UCSD-AML1 (cell line): Measurements from ENCODE around the gene PDE4B.

Source experiments
- DNase-seq: peaks from one replicate; lab custom pipeline; 2025; ENCODE audit not compliant: unreplicated experiment; lab: John Stamatoyannopoulos, UW

The PDE4B gene

GRCh38 chr1:65880611-65881010 is 87.9 kb downstream of the PDE4B start:
- no peak for DNase-seq

- DNase-seq: no peak
Observed at GRCh38 chr1:65881067-65881594, 88.4 kb downstream of the PDE4B start.

- no peak for DNase-seq
Observed at GRCh38 chr1:65882076-65882475, 89.4 kb downstream of the PDE4B start.

- no peak for DNase-seq
Observed at GRCh38 chr1:65889441-65889840, 96.7 kb downstream of the PDE4B start.

GRCh38 chr1:65890201-65890843 is 97.6 kb downstream of the PDE4B start:
- DNase-seq: no peak

DNA sequence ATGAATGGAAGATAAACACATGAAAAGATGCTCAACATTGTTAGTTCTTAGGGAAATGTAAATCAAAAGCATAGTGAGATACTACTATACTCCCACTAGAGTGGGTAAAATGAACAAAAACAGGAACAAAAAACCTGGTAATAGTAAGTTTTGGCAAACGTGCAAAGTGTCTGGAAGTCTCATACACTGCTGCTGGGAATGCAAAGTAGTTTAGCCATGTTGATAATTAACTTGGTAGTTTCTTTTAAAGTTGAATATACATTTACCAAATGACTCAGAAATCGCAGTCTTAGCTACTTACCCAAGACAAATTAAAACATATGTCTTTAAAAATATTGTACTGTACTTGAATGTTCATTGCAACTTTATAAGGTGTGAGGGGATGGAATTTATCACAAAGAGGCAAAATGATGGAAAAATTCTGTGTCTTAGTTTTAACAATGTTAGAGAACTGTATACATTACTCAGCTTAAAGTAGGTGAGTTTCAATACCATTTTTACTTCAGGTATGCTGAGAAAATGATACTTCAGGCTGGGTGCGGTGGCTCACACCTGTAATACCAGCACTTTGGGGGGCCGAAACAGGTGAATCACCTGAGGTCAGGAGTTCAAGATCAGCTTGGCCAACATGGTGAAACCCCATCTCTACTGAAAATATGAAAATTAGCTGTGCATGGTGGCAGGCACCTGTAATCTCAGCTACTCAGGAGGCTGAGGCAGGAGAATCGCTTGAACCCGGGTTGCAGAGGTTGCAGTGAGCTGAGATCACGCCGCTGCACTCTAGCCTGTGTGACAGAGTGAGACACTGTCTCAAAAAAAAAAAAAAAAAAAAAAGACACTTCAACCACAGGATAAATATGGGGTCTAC is 102.3 kb downstream of the PDE4B start:
- DNase-seq: no peak

DNA sequence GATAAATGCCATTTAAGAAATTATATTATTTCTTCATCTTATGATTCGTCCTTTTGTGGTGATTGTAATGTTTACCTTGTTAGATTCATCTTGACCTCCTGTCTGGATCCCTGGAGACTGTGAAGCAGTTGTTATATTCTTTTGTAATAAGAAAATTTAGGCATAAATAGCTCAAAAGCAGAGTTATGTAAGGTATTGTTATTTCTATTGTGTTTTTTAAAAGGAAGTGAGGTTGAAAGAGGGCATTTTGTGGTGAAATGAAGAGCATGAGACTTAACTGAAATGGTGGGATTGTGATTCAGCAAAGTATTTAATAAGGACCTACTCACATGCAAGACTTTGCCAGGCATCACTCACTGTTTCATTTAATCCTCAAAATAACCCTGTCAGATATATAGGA is 104.0 kb downstream of the PDE4B start:
- DNase-seq: no peak

GRCh38 chr1:65897485-65897884 is 104.8 kb downstream of the PDE4B start:
- no peak for DNase-seq

GRCh38 chr1:65904681-65905083 is 112.0 kb downstream of the PDE4B start:
- DNase-seq: no peak

- no peak for DNase-seq
Observed at GRCh38 chr1:65910432-65910831, 117.7 kb downstream of the PDE4B start.

DNA sequence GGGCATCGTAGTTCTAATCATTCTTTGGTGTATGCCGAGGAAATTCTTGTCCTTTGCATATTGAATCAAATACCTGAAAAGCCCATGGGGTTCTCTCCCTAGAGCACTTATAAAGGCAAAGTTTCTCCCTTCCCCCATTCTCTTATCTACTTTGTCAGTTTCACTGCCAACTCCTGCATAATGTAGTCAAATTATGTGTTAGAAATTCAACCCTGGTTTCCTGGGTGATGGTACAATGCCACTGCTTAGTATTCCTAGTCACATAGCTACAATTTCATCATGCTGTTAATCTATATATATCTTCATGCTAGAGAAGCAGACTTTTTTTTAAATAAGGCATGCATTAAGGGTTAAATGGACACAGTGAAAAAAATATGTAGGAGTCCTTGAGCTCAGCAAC is 119.0 kb downstream of the PDE4B start:
- no peak for DNase-seq

DNA sequence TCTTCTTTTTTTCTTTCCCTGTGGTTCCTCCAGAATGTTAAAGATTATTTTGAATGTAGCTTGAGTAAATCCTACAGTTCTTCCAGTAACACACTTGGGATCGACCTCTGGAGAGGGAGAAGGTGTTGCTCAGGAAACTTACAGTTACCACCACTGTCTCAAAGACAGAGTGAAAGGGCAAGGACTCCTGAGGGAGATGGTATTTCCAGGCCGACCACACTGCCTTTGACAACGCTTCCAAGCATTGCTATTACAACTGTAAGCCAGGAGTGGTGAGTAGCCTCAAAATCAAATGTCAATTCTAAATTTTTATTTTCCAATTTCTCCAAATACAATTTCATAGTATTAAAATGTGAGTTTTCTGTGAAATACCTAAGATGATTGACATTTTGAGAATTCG is 125.9 kb downstream of the PDE4B start:
- no peak for DNase-seq

DNA sequence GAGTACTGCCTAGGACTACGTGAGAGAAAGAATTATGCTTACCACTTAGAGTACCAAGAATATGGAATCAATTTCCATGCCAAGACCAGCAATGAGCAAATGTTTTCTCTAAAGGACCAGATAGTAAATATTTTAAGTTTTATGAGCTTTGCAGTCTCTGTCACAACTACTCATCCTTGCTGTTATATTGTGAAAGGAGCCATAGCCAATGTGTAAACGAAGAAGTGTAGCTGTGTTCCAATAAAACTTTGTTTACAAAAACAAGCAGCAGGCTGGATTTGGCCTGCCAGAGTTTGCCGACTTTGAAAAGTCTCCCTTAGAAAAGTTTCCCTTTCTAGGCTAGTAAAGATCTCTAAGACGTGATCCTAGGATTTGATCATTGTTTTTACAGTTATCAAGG is 128.8 kb downstream of the PDE4B start:
- no peak for DNase-seq

DNA sequence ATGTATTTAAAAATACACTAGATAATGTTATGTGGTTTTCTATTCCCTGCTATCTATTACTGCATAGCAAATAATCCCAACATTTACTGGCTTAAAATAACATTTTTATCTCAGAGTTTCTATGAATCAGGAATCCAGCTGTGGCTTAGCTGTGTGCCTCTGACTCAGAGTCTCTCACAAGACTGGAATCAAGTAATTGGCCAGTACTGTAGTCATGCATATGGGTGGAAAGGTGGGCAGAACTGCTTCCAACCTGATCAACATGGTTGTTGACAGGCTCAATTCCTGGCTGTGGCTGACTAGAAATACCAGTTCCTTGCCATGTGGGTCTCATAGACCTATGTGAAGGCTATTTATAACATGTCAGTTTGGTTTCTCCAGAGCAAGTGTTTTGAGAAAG is 131.8 kb downstream of the PDE4B start:
- DNase-seq: no peak

DNA sequence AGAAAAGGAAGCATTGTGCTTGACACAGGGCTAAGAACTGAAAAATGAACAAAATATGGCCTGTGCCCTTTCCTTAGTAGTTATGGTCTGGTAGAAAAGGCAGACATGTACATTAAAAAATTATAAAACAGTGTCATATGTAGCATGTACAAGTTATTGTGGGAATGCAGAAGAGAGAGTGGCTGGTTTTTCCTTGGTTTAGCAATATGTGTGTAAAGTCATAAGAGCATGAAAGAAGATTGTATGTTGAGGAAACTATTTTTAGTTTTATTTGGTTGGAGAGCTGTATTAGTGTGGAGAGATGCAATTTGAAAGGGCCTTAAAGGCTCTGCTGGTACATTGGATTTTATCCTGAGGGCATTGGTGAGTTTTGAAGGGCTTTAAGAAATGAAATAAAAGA is 145.8 kb downstream of the PDE4B start:
- DNase-seq: no peak

GRCh38 chr1:65939191-65939590 is 146.5 kb downstream of the PDE4B start:
- DNase-seq: no peak

GRCh38 chr1:65939636-65940035 is 146.9 kb downstream of the PDE4B start:
- no peak for DNase-seq

- no peak for DNase-seq
Observed at GRCh38 chr1:65940126-65940525, 147.4 kb downstream of the PDE4B start.

DNA sequence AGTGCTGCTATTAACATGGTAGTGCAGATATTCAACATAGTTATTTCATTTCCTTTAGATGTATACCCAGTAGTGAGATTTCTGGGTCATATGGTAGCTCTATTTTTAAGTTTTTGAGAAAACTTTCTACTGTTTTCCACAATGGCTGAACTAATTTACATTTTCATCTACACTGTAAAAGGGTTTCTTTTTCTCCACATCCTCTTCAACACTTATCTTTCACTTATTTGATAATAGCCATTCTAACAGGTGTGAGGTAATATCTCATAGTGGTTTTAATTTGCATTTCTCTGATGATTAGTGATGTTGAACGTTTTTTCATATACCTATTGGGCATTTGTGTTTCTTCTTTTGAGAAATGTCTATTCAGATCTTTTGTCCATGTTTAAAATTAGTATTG is 149.8 kb downstream of the PDE4B start:
- DNase-seq: no peak

DNA sequence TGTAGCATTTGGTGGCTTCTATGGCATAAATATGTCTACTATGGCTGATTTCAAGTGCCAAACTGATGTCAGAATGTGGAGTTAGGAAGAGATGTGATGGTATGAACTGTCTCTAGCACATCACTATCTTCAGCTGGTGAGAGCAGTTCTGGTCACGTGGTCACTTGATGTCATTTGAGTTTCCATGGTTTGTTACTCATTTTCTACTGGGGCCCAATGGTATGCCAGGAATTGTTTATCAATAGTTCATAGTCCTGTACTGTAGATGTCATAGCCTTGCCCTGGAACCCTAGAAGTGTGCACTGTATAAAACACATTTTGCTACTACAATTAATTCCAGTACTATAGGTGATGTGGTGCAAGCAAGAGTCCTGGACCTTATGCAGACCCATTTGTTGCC is 153.7 kb downstream of the PDE4B start:
- DNase-seq: no peak

GRCh38 chr1:65946960-65947359 is 154.3 kb downstream of the PDE4B start:
- no peak for DNase-seq

- no peak for DNase-seq
Observed at GRCh38 chr1:65948609-65949229, 156.0 kb downstream of the PDE4B start.
